Omental fat pad (tissue), 4 donors: ENCODE data around the gene IKZF1. TPM values are rescaled to one million over a fixed set of nuclear protein-coding genes. Genes with fewer than 3 reads are reported as not detected.

ENCODE experiments used
- ATAC-seq: fragments of 150-250 bp; one replicate; pipeline ENCODE4 v1.9.1; 2016; ENCODE audit warnings: mild to moderate bottlenecking, moderate library complexity; ENCODE audit not compliant: low FRiP score
- DNase-seq: peaks from one replicate; pipeline ENCODE4 v3.0.0-alpha.2; 2019; ENCODE audit warnings: low spot score
- CTCF ChIP-seq, 3 donors: fragments of 450-650 bp; IDR thresholded peaks; one replicate each; pipeline ENCODE4 v1.5.1; 2016 to 2017; ENCODE audit warnings: antibody characterized with exemption in 3 of 3, mild to moderate bottlenecking in 3 of 3, moderate library complexity in 2 of 3
- total RNA-seq, 4 donors: library from RNA; depleted of rRNA; stranded (reverse); fragments of >200 nt; gene quantifications; one replicate each; pipeline ENCODE4 v1.1.0, GENCODE V29; 2016

IKZF1 gene
- total RNA-seq, 4 donors from 2014 or later = 14.6 to 34.5 (median 21.7) TPM

DNA sequence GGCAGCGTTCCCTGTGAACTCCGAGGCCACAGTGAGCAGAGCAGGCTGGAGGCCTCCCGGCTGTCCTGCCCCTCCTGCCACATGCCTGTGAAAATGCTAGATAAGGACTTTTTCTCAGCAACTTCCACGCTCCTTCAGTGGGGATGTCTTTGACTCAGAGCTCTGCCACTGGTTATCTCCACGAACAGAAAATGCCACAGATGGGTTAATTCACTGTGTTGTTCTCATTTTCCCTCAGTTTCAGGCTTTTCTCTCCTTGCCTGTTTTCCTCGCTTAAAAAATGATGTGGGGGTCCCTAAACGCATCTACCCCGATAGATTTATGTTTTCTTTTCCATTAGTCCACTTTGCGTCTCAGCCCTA is 51.3 kb downstream of the IKZF1 start:
- ATAC-seq (no peak), DNase-seq (no peak)
- TF ChIP-seq CTCF (IDR thresholded peaks at IDR 0.05) = no peak

DNA sequence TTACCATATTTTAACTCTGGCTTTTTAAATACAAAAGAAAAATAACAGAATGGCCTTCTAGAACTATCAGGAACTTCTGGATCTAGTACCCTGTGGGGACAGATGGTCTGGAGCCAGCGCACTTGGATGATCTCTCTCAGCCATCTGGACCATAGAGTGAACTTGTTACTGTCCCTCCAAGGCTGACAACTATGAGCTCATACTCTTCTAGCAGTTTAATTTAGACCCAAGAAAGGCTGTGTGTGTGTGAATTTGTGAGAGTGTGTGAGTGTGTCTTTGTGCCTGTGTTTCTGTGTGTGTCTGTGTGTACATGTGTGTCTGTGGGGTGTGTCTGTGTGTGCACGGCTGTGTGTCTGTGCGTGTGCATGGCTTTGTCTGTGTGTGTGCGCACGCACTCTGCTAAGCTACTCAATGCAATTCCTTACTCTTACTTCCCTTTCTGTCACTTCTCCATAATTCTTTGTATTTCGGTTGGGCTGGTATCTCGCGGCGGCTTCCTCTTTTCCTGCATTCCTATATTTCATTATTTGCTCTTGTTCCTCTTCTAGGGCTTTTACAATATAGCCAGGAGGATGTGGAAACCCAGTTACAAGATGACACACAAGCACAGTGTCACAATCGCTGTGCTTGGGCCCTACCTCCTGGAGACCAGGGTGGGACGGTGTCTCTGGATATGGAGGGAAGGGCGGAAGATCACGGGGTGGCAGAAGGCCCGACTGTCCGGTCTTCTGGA is 51.9 kb downstream of the IKZF1 start:
- peak; percentile 38 for ATAC-seq
- TF ChIP-seq CTCF (IDR thresholded peaks at IDR 0.05) = no peak
- DNase-seq = no peak

DNA sequence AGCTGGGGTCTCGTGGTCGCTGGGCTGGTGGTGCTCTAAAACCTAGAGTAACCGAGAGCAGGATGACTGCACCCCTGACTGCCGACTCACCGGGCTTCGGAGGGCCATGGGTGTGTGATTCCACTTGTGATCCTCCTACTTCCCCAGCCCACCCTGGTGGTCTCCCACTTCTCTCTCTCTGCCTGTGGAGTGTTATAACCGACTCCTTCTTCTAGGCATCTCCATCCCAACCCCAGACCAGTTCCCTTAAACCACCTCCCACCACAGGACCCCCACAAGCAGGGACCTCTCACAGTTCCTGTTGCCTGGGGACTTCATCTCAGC is 52.4 kb downstream of the IKZF1 start:
- TF ChIP-seq CTCF (IDR thresholded peaks at IDR 0.05) = no peak
- no peak for DNase-seq
- ATAC-seq = no peak

- TF ChIP-seq CTCF (IDR thresholded peaks at IDR 0.05) = no peak
- ATAC-seq (no peak), DNase-seq (no peak)
These were observed 52.9 kb downstream of the IKZF1 start for GRCh38 chr7:50357426-50357825.

DNA sequence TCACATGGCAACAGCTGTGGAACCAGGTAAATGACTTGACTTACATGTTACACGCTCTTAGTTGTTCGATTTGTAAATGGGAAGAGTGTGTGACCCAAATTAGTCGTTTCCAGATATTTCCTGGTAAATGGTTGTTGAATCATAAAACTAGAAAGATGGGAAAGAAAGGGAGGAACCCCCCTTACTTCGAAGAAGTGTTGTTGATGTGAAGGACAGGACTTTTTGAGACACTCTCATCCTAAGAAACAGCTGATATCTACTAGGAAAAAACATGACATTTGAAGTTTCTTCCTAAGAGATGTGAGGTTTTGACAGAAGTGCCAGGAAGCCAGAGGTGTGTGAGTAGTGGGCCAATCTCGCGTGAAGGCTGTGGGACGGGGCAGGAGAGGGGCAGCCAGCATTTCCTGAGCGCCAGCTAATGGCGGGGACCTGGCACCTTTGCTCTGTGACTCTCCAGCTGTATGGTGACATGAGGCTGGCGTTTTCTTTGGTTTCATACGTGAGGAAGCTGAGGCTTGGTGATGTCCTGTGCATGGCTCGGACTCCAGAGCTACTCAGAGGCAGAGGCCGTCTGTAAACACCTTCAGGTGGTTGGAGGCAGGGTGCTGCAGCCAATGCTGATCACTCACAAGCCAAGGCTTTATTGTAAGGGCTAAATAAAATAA is 53.7 kb downstream of the IKZF1 start:
- DNase-seq (no peak), ATAC-seq (no peak)
- no peak for TF ChIP-seq CTCF (IDR thresholded peaks at IDR 0.05)

GRCh38 chr7:50358779-50359178 is 54.3 kb downstream of the IKZF1 start:
- DNase-seq = no peak
- no peak for ATAC-seq
- no peak for TF ChIP-seq CTCF (IDR thresholded peaks at IDR 0.05)
